ENCODE measurements around the gene PAIP2B.

GRCh38 chr2:71207601-71208000 lies 19.3 kb downstream of the PAIP2B start:
- no peak for TF ChIP-seq POLR2AphosphoS5 (IDR thresholded peaks at IDR 0.05)
- TF ChIP-seq CTCF (IDR thresholded peaks at IDR 0.05): no peak
- no peak for TF ChIP-seq EP300 (IDR thresholded peaks at IDR 0.05)
- TF ChIP-seq POLR2A (IDR thresholded peaks at IDR 0.05): no peak

Measured in stomach (tissue), 4 donors.